Middle frontal gyrus (tissue), 1 donor: ENCODE results near the gene PRAMEF17.
"Not testable (repeated sequence)": the region's sequence is repeated elsewhere in the genome, so short reads cannot be mapped to it uniquely, and the experiment has no call there.

Experiments
- DNase-seq: peaks from one replicate; pipeline ENCODE4 v3.0.0-alpha.2; 2015; ENCODE audit warnings: low spot score; ENCODE audit errors: extremely low spot score

Gene PRAMEF17

GRCh38 chr1:13439104-13439783 lies 49.8 kb downstream of the PRAMEF17 start:
- DNase-seq = not testable (repeated sequence)
